ENCODE data around the gene PDIA3. TPM values are rescaled to one million over a fixed set of nuclear protein-coding genes. Genes with fewer than 3 reads are reported as not detected.

Gene PDIA3
- total and polyA plus RNA-seq, 2 donors from 2014 or later = 404 to 414 TPM

DNA sequence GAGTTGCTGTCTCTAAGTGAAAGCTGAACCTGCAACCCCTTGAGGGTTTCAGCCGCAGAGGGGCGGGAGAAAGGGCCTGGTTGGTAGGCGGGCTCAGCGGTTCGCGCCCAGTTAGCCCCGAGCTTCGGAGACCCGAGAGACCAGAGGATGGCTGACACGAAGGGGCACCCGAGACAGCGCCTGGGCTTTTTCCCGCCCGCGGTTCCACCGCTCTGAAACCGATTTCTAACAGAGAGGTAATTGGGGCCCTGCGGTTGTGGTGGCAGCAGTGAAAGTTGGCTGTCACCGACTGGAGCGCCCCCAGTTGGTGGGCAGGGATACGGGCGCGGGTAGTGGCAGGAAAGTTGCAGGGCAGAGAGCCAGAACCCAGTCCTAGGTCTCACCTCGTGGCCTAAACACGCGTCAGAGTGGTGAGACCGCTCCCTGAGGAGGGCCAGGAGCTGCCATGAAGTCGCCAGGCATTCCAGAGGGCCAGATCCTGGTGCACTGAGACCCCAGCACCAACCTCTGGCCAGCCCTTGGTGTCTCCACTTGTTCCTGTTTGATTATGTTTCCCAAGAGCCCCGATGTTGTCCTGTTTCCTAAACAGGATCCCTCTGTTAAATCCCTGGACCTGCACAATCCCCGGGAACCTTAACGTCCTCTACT, 31.2 kb downstream of the PDIA3 start:
- H3K4me1 ChIP-seq (ENCODE audit: control insufficient read depth in 2 of 3, insufficient read depth in 2 of 3, low read depth in 1 of 3, low read length in 3 of 3) = peaks cover 0 to 5% (median 0%) of the 10 kb centered on the region in 3 donors
- TF ChIP-seq, protein P1, sequence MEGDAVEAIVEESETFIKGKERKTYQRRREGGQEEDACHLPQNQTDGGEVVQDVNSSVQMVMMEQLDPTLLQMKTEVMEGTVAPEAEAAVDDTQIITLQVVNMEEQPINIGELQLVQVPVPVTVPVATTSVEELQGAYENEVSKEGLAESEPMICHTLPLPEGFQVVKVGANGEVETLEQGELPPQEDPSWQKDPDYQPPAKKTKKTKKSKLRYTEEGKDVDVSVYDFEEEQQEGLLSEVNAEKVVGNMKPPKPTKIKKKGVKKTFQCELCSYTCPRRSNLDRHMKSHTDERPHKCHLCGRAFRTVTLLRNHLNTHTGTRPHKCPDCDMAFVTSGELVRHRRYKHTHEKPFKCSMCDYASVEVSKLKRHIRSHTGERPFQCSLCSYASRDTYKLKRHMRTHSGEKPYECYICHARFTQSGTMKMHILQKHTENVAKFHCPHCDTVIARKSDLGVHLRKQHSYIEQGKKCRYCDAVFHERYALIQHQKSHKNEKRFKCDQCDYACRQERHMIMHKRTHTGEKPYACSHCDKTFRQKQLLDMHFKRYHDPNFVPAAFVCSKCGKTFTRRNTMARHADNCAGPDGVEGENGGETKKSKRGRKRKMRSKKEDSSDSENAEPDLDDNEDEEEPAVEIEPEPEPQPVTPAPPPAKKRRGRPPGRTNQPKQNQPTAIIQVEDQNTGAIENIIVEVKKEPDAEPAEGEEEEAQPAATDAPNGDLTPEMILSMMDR (IDR thresholded peaks at IDR 0.05; ENCODE audit: borderline replicate concordance, extremely low read depth, insufficient read depth) = peak; percentile 51
- H3K27ac ChIP-seq (ENCODE audit: low read depth in 2 of 2, low read length in 2 of 2) = peak overlapping the region; percentile 56 to 79
- FAIRE-seq (no peak), DNase-seq (peak; percentile 75 to 92 (median 82))
- no peaks in the 10 kb centered on the region for H3K9me3 ChIP-seq (ENCODE audit: control insufficient read depth in 2 of 3, insufficient read depth in 1 of 3, low read length in 3 of 3)
- H3K27me3 ChIP-seq (ENCODE audit: control insufficient read depth, insufficient read depth, low read length) = no peaks in the 10 kb centered on the region
- peaks cover 5 to 8% (median 5%) of the 10 kb centered on the region in 3 donors for H3K36me3 ChIP-seq (ENCODE audit: control insufficient read depth in 2 of 3, insufficient read depth in 3 of 3, low read length in 3 of 3)
- intact Hi-C loops (cut with DNase I) = no loop called here
- peak overlapping the region; percentile 52 to 89 (median 79) for H3K9ac ChIP-seq (ENCODE audit: low read length in 3 of 3)
- peak overlapping the region; percentile 74 to 88 (median 75) for H3K4me3 ChIP-seq (ENCODE audit: low read length in 3 of 3)

DNA sequence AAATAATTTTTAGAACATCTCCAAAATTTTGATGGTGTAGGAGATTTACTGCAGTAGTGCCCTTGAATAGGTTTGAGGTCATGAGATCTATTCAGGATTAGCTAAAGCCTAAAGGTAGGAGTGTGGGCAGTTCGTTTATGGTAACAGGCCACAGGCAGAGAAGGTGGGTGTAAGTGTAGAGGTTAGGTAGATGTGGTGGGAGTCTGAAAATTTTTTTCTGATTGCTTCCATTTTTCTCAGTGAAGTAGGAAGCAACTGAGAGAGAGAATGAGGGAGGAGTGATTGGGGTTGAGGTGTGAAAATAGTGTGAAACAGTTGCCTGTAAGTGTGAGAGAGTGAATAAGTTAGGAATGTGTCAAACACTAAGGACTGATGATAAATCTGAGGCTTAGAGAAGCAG, 32.8 kb downstream of the PDIA3 start:
- DNase-seq = no peak
- intact Hi-C loops (cut with DNase I) = no loop called here
- peaks cover 0 to 5% (median 0%) of the 10 kb centered on the region in 3 donors for H3K4me1 ChIP-seq (ENCODE audit: control insufficient read depth in 2 of 3, insufficient read depth in 2 of 3, low read depth in 1 of 3, low read length in 3 of 3)
- TF ChIP-seq, protein P1 (IDR thresholded peaks at IDR 0.05; ENCODE audit: borderline replicate concordance, extremely low read depth, insufficient read depth) = no peak
- H3K27me3 ChIP-seq (ENCODE audit: control insufficient read depth, insufficient read depth, low read length) = no peaks in the 10 kb centered on the region
- H3K4me3 ChIP-seq (ENCODE audit: low read length in 3 of 3) = no peak overlapping the region
- H3K36me3 ChIP-seq (ENCODE audit: control insufficient read depth in 2 of 3, insufficient read depth in 3 of 3, low read length in 3 of 3) = no peaks in the 10 kb centered on the region
- no peaks in the 10 kb centered on the region for H3K9me3 ChIP-seq (ENCODE audit: control insufficient read depth in 2 of 3, insufficient read depth in 1 of 3, low read length in 3 of 3)
- no peak for FAIRE-seq
- no peak overlapping the region for H3K9ac ChIP-seq (ENCODE audit: low read length in 3 of 3)
- no peak overlapping the region for H3K27ac ChIP-seq (ENCODE audit: low read depth in 2 of 2, low read length in 2 of 2)

DNA sequence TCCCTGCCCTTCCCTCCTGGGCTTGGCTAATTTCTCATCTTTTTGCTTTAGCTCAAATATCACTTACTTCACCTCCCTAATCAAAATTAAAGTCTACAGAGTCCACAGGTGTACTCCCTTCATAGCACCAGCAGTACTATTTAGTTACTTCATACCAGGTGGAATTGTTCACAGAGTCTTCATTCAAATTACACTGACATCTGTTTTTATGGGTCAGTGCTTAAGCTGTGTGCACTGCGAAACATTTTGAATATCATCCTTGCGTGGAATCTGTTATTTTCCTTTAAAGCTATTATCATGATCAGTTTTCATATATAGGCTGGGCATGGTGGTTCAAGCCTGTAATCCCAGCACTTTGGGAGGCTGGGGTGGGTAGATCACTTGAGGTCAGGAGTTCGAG, 43.2 kb downstream of the PDIA3 start:
- no peak for FAIRE-seq
- H3K9ac ChIP-seq (ENCODE audit: low read length in 3 of 3) = no peak overlapping the region
- TF ChIP-seq, protein P1 (IDR thresholded peaks at IDR 0.05; ENCODE audit: borderline replicate concordance, extremely low read depth, insufficient read depth) = no peak
- H3K9me3 ChIP-seq (ENCODE audit: control insufficient read depth in 2 of 3, insufficient read depth in 1 of 3, low read length in 3 of 3) = no peaks in the 10 kb centered on the region
- peaks cover 4 to 8% (median 5%) of the 10 kb centered on the region in 3 donors for H3K36me3 ChIP-seq (ENCODE audit: control insufficient read depth in 2 of 3, insufficient read depth in 3 of 3, low read length in 3 of 3)
- peaks cover 5 to 14% (median 13%) of the 10 kb centered on the region in 3 donors for H3K4me1 ChIP-seq (ENCODE audit: control insufficient read depth in 2 of 3, insufficient read depth in 2 of 3, low read depth in 1 of 3, low read length in 3 of 3)
- no peak overlapping the region for H3K27ac ChIP-seq (ENCODE audit: low read depth in 2 of 2, low read length in 2 of 2)
- intact Hi-C loops (cut with DNase I) = no loop called here
- H3K4me3 ChIP-seq (ENCODE audit: low read length in 3 of 3) = no peak overlapping the region
- H3K27me3 ChIP-seq (ENCODE audit: control insufficient read depth, insufficient read depth, low read length) = no peaks in the 10 kb centered on the region
- DNase-seq = no peak

All from kidney (tissue), 14 donors.